Measurements from ENCODE around the gene PARP8.
"Not testable (repeated sequence)": the region's sequence is repeated elsewhere in the genome, so short reads cannot be mapped to it uniquely, and the experiment has no call there.

Gene PARP8

GRCh38 chr5:50684721-50685120 is 18.3 kb downstream of the PARP8 start:
- DNase-seq = no peak

- DNase-seq = no peak
Measured at GRCh38 chr5:50687548-50687947, 21.1 kb downstream of the PARP8 start.

- no peak for DNase-seq
Measured at GRCh38 chr5:50691399-50692016, 25.1 kb downstream of the PARP8 start.

GRCh38 chr5:50694027-50694590 is 27.7 kb downstream of the PARP8 start:
- no peak for DNase-seq

- DNase-seq = not testable (repeated sequence)
Measured at GRCh38 chr5:50694626-50695025, 28.2 kb downstream of the PARP8 start.

- DNase-seq = no peak
Measured at GRCh38 chr5:50697739-50698138, 31.3 kb downstream of the PARP8 start.

GRCh38 chr5:50699737-50700136 is 33.3 kb downstream of the PARP8 start:
- peak; percentile 29 for DNase-seq

- DNase-seq = no peak
Measured at GRCh38 chr5:50700706-50701105, 34.3 kb downstream of the PARP8 start.

GRCh38 chr5:50702615-50703366 is 36.4 kb downstream of the PARP8 start:
- DNase-seq = no peak

- no peak for DNase-seq
Measured at GRCh38 chr5:50703367-50703666, 36.9 kb downstream of the PARP8 start.

GRCh38 chr5:50704730-50705129 is 38.3 kb downstream of the PARP8 start:
- no peak for DNase-seq

- no peak for DNase-seq
Measured at GRCh38 chr5:50709471-50709870, 43.0 kb downstream of the PARP8 start.

GRCh38 chr5:50710838-50711237 is 44.4 kb downstream of the PARP8 start:
- DNase-seq = no peak

- DNase-seq = peak; percentile 59
Measured at GRCh38 chr5:50711280-50711679, 44.8 kb downstream of the PARP8 start.

- no peak for DNase-seq
Measured at GRCh38 chr5:50712479-50712878, 46.0 kb downstream of the PARP8 start.

- no peak for DNase-seq
Measured at GRCh38 chr5:50715001-50715400, 48.6 kb downstream of the PARP8 start.

GRCh38 chr5:50716134-50716533 is 49.7 kb downstream of the PARP8 start:
- no peak for DNase-seq

GRCh38 chr5:50717651-50718050 is 51.2 kb downstream of the PARP8 start:
- no peak for DNase-seq

GRCh38 chr5:50720061-50720710 is 53.7 kb downstream of the PARP8 start:
- no peak for DNase-seq

- DNase-seq = no peak
Measured at GRCh38 chr5:50722223-50722622, 55.8 kb downstream of the PARP8 start.

GRCh38 chr5:50724262-50724661 is 57.8 kb downstream of the PARP8 start:
- no peak for DNase-seq

GRCh38 chr5:50725800-50726474 is 59.5 kb downstream of the PARP8 start:
- no peak for DNase-seq

GRCh38 chr5:50726475-50727148 is 60.2 kb downstream of the PARP8 start:
- no peak for DNase-seq

Data from activated CD4-positive, alpha-beta T cell treated with anti-CD3 and anti-CD28 coated beads for 48 hours (primary cell).